Epidermal melanocyte (primary cell): ENCODE measurements around the gene HLA-DRB5.
"Not testable (repeated sequence)": the region's sequence is repeated elsewhere in the genome, so short reads cannot be mapped to it uniquely, and the experiment has no call there.

Experiments used
- DNase-seq: peaks from one replicate; pipeline ENCODE4 v3.0.0; 2011; ENCODE audit warnings: low spot score; ENCODE audit not compliant: insufficient read length

Gene HLA-DRB5

DNA sequence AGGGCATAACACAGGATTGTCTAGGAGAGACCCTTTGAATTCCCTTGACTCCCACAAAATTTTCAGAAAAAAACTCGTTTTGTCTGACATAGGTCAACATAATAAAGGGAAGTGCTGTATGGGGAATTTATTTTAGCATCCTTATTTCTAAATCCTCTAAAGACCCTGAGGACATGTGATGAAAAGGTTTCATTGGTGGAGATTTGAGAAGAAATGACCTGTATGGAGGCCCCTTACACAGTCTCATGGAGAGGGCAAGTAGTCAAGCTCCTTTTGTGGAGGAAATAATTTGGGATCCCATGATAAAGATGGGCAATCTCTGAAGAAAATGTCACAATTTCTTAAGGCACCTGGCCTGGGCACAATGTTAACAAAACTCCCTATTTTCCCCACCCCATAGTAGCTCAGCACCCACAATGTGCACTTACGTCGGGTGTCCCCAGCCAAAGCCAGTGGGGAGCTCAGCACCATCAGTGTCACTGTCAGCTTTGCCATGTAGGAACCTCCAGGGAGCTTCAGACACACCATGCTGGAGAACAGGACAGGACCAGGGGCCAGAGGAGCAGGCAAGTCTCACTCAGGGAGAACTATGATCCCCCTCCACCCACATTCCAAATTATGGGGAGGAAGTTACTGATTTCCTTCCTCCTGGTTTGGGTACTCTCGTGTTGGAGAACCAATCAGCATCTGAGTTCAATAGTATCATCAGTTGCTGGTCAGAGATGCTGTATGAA, at the start of gene HLA-DRB5:
Gene HLA-DRB5, minus strand, starts transcription at position 591 of the 734 bp plus-strand sequence. Its CDS starts 63 bp downstream, at position 528.
- no peak for DNase-seq

DNA sequence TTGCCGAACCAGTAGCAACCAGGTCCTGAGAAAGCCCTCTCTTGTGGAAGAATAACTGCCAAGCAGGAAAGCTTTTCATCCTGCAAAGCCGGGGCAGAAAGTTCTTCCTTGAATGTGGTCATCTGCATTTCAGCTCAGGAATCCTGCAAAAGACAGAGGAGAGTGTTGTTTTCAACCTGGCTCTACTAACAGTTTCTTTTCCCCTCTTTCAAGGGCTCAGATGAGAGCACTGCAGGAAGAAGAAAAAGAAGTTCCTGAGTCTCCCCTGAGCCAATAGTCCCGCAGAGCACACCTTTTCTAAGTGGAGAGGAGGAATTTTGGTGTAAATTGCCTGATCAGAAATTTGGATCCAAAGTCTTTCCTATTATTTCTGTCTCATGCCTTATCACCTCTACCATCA, 48.9 kb upstream of the HLA-DRB5 start:
- DNase-seq, result no peak

DNA sequence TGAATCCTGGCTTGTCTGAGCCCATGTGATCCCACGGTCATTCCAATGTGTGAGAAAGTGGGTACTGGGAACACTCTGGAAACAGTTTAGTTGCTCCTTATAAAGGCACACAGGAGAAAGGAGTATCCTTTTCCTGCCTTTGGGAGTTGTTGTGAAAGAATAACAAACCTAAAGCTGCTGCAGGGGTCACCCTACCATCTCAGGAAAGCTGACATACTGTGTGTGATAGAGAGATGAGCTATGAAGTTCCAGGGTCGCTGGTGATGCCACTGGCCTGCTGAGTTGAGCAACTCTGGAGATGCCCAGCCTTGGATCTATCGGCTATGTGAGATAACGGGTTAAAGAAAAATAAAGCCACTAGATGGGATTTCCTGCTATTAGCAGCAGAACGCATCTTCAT, 47.4 kb upstream of the HLA-DRB5 start:
- DNase-seq, result not testable (repeated sequence)

DNA sequence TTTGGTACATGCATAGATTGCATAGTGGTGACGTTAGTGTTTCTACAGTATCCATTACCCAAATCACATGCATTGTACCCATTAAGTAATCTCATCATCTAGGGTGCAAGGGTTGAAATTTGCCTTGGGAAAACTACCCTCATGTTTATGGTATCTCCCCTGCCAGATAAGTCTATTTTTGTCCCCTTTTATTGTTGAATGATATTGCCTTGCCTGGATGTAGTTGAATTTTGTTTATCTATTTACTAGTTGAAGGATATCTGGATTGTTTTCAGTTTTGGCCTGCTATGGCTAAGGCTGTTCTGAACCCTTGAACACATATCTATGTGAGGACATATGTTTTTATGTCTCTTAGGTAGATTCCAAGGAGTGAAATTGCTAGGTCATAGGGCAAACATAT, 46.2 kb upstream of the HLA-DRB5 start:
- DNase-seq, result no peak

DNA sequence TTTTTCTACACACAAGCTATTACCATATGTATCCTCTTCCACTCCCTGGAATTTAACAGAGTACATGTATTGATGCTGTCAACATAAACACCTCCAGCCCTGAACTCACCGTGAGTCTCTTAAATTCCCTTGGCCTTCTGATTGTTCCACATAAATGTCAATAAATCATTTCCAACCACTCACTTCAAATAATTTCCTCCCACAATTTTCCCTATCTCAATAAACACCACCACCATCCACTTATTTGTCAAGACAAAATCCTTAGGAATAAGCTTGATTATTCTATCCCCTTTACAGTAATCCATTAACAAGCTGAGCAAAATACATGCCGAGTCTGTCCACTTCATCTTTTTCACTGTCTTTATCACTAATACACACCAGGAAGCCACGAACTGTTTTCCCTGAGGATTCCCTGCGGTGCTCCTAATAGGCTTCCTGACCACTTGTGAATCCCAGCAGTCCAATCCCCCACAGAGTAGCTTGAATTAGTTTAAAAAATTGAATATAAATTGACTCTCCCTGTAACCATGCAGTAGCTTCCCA, 40.3 kb upstream of the HLA-DRB5 start:
- DNase-seq, result no peak

DNA sequence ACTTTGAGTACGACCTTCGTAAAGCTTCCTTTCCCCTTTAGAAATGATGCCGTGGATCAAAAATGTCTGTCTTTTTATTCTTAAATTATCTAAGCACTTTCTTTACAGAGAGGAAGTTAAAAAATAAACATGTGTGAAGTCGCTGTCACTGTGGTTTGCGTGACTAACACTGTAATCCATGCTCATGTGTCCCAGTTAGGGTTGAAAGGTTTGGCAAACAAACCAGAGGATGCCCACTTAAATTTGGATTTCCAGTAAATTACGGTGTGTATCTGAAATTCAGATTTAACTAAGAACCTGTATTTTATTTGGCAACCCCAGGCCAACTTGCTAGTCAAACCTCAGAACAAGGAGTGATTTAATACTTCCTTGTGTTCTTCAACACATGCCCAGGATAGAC, 38.5 kb upstream of the HLA-DRB5 start:
- DNase-seq, result no peak

DNA sequence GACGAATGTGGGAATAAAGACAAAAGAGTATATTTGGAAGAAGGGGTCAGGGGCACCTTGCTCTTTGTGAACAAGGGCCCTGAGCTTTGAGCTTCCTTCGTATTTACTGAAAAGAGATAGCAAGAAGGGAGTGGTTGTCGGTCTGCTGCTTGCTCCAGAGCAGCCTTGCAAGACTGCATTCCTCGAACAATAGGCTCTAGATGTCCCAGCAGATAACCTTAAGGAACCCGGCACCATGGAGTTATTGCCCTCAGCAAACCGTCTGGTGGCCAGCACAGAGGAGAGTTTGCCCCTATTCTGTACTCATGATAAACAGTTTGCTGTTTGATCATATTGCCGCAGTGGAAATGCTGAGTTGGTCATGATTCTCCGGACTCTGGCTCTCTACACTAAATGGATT, 36.9 kb upstream of the HLA-DRB5 start:
- no peak for DNase-seq

DNA sequence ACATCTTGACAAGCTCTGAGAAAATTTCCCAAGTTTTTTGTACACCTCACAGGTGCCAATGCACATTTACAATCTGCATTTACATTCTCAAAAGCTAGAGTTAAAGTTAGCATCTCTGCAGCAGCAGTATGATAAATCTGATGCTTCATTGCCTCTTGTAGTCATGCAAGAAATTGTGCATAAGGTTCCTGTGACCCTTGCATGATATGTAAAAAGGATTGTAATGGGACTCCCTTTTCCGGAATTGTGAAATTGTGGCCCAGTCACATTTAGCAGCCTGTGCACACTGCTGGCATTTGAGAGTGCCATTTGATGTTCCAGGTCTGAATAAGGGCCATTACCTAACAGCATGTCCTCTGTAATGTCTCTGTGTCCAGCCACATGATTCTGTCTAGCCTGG, 35.4 kb upstream of the HLA-DRB5 start:
- DNase-seq, result no peak

DNA sequence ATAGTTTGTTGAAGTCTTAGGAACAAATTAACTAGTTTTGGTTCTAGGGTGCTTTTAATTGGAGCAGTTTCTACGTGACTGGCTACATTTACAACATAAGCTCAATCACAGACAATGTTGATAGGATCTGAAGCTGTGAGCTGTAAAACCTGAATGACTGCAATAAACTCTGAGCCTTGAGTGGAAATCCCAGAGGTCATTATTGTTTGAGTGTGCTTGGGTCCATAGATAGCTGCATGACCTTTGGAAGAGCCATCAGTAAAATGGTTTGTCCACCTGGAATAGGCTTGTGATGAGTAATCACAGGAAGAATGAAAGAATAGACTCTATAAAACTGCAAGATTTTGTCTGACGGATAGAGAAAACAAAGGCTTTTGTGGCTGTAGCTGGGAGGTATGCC, 32.9 kb upstream of the HLA-DRB5 start:
- DNase-seq, result no peak

DNA sequence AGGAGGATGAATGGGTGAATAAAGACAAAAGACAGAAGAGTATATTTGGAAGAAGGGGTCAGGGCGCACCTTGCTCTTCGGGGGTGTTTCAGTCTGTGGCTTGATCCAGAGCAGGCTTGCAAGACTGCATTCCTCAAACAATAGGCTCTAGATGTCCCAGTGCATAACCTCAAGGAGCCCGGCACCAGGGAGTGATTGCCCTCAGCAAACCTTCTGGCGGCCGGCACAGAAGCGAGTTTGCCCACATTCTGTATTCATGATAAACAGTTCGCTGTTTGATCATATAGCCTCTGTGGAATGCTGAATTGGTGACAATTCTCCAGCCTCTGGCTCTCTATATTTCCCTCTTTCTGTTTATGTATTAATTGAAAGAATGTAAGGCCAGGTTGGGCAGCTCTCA, 29.7 kb upstream of the HLA-DRB5 start:
- DNase-seq, result no peak

DNA sequence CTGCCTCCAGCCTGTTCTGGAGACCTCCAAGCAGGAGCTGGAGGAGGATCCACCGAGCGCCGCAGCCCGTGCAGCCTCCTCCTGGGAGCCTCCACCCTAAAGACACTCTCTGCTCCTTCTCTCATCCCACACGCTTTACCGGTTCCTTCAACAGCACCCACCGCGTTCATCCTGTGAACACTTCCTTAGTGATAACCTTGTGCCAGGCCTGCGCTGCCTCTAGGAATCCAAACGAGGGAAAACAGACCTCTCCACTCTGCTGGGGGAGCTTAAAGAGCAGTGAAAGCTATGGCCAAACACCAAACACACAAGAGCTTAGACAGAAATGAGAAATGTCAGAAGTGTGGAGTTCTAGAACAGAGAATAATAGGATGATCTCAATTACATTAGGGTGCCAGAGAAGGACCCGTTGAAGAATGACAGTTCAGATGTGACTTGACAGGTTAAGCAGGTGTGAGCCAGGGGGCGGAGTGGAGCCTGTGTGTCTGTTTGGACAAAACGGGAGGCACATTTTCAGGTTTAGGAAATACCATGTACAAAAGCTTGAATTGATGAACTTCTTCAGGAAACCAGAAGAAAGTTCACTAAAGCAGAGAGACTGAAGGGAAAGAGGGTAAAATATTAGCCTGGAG, 28.5 kb upstream of the HLA-DRB5 start:
- no peak for DNase-seq

DNA sequence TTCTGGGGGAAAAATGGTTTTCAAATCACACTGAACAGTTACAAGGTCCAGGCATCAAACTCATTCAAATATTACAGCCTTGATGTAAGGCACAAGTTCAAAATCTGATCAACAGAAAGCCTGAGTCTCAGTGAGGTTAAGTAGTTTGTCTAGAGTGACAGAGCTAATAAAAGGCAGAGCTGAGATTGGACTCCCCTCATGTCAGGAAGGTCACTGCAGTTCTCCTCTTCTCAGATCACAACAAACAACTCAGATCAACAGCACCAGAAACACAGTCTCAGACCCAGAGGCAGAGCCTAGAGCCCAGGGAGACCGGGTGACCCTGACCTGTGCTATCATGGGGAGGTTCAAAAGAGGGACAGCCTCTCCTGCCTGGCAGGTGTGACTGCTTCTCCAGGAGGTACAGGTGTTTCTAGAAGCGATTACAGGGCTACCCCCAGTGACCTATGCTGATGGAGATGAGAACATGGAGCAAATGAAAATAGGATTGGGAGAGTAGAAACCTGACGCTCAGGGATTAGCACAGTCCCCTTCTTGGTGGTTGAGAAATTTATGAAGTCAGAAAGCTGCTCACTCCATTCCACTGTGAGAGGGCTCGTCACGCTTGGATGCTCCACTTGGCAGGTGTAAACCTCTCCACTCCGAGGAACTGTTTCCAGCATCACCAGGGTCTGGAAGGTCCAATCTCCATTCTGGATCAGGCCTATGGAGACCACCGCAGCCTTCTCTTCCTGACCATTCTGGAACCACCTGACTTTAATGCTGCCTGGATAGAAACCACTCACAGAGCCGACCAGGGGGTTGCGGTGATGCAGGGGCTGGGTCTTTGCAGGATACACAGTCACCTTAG, 24.3 kb upstream of the HLA-DRB5 start:
- DNase-seq, result no peak

DNA sequence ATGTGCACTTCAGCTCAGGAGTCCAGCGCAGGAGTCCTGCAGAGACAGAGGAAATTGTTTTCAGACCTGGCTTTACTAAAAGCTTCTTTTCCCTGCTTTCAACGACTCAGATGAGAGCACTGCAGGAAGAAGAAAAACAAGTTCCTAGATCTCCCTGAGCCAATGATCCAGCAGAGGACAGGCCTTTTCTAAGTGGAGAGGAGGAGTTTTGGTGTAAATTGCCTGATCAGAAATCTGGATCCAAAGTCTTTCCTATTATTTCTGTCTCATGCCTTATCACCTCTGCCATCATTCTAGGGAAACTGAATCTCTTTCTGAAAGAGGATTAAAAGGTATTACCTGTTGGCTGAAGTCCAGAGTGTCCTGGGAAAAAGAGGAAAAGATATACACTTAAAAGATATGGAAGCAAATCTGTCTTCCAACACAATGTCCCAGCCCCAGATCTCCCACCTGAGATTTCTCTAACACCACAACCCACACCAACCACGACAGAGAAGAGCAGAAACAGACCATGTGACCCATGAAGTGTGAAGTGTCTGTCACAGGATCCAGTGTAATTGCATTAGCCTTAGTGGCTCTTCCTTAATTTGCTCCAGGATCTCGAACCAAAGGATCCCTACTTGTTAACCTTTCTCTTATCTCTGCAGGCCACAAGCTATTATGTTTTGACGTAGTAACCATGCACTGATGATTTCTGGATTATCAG, 23.1 kb upstream of the HLA-DRB5 start:
- no peak for DNase-seq

DNA sequence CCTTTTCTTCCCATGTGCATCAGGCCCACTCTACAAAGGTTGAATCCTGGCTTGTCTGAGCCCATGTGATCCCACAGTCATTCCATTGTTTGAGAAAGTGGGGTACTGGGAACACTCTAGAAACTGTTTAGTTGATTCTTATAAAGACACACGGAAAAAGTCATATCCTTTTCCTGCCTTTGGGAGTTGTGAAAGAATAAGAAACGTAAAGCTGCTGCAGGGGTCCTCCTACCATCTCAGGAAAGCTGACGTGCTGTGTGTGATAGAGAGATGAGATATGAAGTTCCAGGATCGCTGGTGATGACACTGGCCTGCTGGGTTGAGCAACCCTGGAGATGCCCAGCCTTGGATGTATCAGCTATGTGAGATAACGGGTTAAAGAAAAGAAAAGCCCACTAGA, 21.3 kb upstream of the HLA-DRB5 start:
- DNase-seq, result no peak

DNA sequence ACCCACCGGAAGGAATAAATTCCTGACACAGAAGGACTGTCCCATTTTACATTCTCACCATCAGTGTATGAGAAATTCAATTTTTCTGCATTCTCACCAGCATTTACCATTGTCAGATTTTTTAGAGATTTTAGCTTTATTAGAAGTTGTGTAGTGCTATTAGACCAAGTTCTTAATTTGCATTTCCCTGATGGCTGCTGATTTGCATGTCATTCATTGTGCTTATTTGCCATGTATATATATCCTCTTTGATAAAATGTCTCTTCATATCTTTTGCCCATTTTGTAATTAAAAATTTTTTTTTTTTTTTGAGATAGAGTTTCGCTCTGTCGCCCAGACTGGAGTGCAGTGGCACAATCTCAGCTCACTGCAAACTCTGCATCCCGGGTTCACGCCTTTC, 9.8 kb upstream of the HLA-DRB5 start:
- no peak for DNase-seq

DNA sequence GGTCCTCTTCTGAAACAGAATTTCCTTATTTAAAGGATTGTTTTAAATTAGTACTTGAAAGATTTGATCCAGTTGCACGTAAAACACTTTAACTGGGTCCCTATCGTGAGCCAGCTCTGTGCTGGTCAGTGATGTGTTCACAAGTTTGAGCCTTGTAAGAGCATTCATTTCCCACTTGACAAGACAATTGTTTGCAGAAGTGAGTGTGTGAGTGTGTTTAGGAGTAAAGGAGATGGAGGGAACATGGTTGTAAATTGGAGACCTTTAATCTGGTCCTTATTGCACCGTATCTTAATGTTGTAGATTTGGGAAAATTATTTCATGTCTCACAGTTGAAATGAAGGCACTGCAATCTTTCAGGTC, 325 bp upstream of the HLA-DRB5 start:
- not testable (repeated sequence) for DNase-seq

DNA sequence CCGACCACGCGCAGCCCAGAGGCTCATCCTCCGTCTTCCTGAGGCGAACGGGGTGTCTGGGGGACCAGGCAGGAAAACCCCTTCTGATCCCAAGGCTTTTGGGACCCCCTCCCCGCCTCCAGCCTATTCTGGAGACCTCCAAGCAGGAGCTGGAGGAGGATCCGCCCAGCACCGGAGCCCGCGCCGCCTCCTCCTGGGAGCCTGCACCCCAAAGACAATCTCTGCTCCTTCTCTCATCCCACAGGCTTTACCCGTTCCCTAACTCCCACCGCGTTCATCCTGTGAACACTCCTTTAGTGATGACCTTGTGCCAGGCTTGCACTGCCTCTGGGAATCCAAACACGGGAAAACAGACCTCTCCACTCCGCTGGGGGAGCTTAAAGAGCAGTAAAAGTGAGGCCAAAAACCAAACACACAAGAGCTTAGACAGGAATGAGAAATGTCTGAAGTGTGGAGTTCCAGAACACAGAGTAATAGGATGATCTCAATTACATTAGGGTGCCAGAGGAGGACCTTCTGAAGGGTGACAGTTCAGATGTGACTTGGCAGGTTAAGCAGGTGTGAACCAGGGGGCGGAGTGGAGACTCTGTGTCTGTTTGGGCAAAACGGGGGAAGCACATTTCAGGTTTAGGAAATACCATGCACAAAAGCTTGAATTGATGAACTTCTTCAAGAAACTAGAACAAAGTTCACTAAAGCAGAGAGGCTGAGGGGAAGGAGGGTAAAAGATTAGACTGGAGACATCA, 7.6 kb downstream of the HLA-DRB5 start:
- DNase-seq, result no peak

DNA sequence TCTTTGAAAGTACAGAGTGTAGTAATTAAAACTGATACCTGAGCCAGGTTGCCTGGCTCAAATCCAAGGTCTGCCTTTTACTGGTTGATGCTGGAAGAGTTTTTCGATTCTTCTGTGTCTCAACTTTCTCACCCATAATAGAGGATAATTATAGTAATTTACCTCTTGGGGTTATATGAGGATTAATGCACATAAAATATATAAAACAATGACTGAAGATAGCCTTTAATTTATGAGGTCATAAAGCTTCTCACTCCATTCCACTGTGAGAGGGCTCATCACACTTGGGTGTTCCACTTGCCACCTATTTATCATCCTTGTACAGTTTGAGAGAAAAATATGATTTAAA, 10.2 kb downstream of the HLA-DRB5 start:
- no peak for DNase-seq

DNA sequence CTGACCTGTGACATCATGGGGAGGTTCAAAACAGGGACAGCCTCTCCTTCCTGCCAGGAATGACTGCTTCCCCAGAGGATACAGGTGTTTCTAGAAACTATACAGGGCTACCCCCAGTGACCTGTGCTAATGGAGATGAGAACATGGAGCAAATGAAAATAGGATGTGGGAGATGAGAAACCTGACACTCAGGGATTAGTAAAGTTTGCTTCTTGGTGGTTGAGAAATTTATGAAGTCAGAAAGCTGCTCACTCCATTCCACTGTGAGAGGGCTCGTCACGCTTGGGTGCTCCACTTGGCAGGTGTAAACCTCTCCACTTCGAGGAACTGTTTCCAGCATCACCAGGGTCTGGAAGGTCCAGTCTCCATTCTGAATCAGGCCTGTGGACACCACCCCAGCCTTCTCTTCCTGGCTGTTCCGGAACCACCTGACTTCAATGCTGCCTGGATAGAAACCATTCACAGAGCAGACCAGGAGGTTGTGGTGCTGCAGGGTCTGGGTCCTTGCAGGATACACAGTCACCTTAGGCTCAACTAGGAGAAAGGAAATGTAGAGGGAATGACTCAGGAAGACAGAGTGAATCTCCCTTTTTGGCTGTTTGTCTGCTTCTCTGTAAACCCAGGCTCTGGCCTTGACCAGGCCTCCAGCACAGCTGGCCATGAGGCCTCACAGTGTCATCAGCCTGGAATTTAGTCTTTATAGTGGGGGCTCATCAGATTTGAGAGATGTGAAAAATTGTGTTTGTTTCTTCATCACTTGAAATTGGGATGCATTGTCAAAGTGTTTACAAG, 10.8 kb downstream of the HLA-DRB5 start:
- no peak for DNase-seq
